HG02588 (cell line): ENCODE measurements around the gene EMP3.
"Not testable (repeated sequence)": the region's sequence is repeated elsewhere in the genome, so short reads cannot be mapped to it uniquely, and the experiment has no call there.

Experiments used
- ATAC-seq: cut with Tn5 transposase; IDR thresholded peaks from one replicate; pipeline ENCODE4 v1.9.1; 2021; ENCODE audit warnings: mild to moderate bottlenecking, moderate library complexity; ENCODE audit not compliant: unreplicated experiment

EMP3 gene

GRCh38 chr19:48325265-48325910, at the start of gene EMP3:
TSS of gene EMP3 (plus strand) at chr19:48325552. CDS start at chr19:48326845, 1,293 bp downstream.
- ATAC-seq, result no peak

- no peak for ATAC-seq
Observed at GRCh38 chr19:48279747-48280146, 45.6 kb upstream of the EMP3 start.

- ATAC-seq, result no peak
Observed at GRCh38 chr19:48283908-48284307, 41.4 kb upstream of the EMP3 start.

DNA sequence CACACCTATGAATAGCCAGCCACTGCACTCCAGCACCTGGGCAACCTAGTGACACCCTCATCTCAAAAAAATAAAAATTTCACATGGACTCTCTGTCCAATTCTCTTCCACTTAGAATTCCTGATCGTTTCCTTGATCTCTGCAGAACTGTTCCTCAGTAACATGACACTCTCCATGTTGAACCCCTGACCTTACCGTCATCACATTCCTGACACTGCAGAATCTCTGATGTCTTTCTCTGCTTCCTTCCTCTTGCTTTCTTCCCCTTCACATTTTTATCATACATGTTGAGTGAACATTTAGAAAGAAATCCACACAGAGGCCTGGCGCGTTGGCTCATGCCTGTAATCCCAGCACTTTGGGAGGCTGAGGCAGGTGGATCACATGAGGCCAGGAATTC, 40.5 kb upstream of the EMP3 start:
- ATAC-seq, result no peak

DNA sequence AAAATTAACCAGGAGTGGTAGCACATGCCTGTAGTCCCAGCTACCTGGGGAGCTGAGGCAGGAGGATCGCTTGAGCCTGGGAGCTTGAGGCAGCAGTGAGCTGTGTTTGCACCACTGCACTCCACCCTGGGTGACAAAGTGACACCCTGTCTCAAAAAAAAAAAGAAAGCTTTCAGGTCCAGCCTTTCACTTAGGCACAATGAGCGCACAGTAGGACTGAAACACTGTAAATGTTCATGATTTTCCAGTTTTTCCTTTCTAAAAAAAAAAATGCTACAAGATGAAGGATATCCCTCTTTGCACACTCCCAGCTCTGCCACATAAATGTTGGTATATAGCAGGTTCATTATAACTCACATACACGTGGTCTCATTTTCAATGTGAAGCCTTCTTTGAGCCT, 37.6 kb upstream of the EMP3 start:
- no peak for ATAC-seq

DNA sequence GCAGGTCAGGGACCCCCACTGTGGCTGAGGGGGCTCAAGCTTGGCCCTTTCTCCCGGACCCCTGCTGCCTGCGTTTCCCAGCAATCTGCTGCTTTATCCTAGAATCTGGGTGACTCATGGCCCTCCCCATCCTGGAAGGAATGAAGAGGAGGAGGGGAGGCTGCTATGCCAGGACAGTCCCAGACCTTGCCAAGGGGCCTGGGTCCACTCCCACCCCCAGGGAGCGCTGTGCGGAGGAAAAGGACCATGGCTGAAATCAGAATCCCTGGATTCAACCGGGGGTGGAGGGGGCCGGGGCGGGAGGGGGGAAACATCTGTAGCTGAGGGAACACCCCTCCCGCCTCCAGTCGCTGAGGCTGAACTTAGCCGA, 35.0 kb upstream of the EMP3 start:
- ATAC-seq, result no peak

GRCh38 chr19:48290771-48291488, 34.4 kb upstream of the EMP3 start:
- ATAC-seq, result no peak

- not testable (repeated sequence) for ATAC-seq
Observed at GRCh38 chr19:48291489-48291815, 33.9 kb upstream of the EMP3 start.

DNA sequence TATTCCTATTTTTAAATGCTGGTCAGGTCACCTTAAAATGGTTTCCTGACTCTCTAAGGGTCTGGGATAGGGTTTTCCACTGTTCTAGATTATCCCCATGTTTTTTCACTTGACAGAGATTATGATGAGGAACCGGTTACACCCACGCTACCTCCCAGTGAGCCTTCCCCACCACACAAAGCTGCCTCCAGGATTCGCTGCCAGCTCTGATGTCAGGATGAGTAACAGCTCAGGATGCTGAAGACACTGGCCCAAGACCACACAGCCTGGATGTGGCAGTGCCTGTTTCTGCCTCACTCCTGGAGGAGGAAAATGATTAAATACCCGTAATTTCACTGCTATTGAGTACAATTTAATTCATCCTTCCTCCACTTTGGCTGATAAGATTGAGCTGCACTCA, 32.6 kb upstream of the EMP3 start:
- ATAC-seq, result no peak

GRCh38 chr19:48295458-48295857, 29.9 kb upstream of the EMP3 start:
- ATAC-seq, result no peak

- no peak for ATAC-seq
Observed at GRCh38 chr19:48296963-48297734, 28.2 kb upstream of the EMP3 start.

DNA sequence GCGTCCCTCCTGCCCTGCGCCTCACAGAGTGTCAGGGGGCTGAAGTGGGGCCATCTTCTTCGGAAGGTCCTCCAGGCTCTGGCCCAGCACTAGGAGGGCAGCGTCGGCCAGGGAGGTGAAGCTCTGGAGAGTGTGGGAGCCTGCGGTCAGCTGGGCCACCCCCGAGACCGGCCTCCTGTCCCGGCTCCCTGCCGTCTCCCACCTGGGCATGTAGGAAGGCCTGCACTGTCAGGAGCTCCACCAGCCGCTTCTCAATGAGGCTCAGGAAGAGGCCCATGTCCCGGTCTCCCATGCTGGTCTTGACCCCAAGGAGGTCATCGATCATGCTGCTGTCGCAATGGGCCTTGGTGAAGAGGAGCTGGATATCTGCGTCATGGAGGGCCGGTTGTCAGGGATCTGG, 27.4 kb upstream of the EMP3 start:
- ATAC-seq, result no peak

DNA sequence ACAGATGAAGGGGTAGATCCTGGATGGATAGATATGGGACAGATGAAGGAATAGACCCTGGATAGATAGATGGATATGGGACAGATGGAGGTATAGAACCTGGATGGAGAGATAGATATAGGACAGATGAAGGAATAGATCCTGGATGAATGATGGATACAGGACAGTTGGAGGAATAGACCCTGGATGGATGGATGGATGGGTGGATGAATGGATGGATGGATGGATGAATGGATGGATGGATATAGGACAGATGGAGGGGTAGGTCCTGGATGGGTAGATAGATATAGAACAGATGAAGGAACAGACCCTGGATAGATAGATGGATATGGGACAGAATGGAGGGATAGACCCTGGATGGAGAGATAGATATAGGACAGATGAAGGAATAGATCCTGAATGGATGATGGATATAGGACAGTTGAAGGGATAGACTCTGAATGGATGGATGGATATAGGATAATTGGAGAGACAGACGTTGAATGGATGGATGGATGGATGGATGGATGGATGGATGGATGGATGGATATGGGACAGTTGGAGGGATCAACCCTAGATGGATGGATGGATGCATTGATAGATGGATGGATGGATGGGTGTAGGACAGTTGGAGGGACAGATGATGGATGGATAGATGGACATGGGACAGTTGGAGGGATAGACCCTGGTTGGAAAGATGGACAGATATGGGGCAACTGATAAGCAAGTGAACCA, 23.3 kb upstream of the EMP3 start:
- ATAC-seq, result no peak

GRCh38 chr19:48302600-48302959, 22.8 kb upstream of the EMP3 start:
- ATAC-seq, result no peak

DNA sequence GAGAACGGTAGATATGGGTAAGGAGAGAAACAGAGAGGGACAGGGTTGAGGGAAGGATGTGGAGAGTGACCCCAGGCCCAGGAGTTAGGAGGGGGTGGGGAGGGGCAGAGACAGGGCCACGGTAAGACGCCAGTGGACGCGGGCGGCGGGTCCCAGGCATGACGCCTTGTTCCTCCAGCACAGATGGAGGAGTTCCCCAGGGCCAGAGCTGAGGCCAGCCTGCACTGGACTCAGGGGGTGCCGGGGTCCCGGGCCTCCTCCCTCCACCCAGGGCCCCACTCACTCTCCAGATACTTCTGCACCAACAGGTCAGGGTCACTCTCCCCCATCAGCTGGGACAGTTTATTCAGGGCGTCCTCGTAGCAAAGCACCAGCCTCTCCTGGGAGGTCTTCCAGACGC, 22.0 kb upstream of the EMP3 start:
- ATAC-seq, result no peak

DNA sequence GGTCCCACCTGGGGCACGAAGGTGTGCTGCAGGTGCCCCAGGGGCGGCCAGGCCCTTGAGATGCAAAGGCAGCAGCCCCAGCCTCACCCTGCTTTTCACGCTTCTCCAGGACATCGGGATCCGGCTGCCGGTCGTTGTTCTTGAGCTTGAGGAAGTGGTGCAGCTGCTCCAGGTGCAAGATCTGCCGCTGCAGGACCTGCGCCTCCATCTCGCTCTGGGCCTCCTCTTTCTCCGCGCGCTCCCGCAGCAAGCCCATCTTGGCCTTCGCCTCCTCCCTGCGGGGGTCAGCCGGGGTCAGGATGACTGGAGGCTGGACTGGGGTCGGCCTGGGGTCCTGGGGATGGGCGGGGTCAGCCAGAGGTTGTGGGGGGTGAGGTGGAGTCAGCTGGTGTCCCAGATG, 21.5 kb upstream of the EMP3 start:
- no peak for ATAC-seq

DNA sequence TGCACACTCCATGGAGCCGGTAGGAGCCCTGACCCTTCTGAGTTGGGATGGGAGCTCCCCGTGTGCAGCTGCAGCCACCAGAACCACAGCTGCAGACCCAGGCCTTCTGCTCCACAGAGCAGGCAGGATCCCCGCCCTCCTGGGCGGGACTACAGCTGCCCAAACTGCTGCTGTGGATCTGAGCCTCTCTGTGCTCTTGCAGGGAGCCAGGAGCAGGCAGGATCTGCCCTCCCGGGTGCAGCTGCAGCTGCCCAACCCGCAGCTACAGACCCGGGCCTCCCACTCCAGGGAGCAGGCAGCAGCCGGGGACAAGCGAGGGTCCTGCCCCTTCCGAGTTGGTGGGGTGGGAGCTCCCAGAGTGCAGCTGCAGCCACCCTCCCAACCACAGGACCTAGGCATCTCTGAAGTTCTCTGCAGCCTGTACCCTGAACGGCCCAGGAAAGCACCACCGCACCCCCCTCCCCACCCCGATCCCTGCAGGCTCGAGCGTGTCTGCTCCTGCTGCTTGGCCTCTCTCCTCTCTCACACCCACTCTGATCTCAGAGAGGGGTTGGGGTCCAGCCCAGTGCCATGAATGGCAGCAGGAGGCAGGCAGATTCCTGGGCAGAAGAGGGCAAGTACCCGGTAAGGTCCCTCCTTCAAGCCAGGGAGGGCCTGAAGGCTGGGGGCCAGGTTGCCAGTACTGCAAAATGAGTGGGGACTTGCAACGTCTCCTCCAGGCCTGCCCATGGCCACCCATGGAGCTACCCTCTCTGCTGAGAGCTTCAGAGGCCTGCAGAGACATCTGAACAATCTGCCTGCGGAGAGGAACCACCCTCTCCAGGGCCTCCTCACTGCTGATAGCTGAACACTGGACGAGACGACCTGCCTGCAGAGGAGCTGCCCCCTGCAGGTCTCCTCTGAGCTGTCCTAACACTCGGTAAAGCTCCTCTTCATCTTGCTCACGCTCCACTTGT, 16.4 kb upstream of the EMP3 start:
- no peak for ATAC-seq

DNA sequence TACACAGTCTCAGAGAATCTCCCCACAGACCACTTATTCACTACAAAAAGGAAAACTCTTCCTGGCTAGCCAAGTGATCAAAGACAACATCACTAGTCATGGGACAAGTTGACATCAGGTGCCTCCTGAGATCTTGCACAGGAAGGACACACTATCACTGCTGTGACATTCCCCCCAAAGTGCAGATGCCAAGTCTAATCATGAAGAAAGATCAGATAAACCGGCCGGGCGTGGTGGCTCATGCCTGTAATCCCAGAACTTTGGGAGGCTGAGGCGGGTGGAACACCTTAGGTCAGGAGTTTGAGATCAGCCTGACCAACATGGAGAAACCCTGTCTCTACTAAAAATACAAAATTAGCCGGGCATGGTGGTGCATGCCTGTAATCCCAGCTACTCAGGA, 15.6 kb upstream of the EMP3 start:
- ATAC-seq, result not testable (repeated sequence)

GRCh38 chr19:48310227-48310626, 15.1 kb upstream of the EMP3 start:
- no peak for ATAC-seq

- ATAC-seq, result no peak
Observed at GRCh38 chr19:48311384-48311783, 14.0 kb upstream of the EMP3 start.

DNA sequence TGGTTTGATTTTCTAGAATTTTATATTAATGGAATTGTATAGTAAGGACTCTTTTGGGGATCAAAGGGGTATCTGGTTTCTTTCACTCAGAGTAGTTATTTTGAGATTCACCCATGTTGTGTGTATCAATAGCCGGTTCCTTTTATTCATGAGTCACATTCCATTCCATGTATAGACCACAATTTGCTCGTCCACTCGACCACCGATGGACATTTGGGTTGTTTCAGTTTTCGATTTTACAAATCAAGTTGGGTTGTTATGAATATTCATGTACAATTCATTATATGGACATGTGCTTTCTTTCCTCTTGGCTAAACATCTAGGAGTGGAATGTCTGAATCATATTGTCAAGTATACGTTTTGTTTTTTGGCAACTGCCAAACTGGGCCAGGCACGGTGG, 9.6 kb upstream of the EMP3 start:
- no peak for ATAC-seq
